A549 (cell line): ENCODE measurements around the gene PHF20. TPM values are rescaled to one million over a fixed set of nuclear protein-coding genes. Genes with fewer than 3 reads are reported as not detected.

Source experiments
- ATAC-seq, 2 experiments: fragments of 200-7000 bp in 1 of 2; fragments of >200 bp in 1 of 2; cut with Nextera tagmentation in 1 of 2; cut with Tn5 transposase in 1 of 2; 3 replicates each; pipeline versions ENCODE4 v1.8.0 to v1.9.1; 2018 to 2020; ENCODE audit warnings: mild to moderate bottlenecking in 1 of 2, moderate library complexity in 1 of 2
- CTCF ChIA-PET: fragments of 300-600 bp; sonication (Branson Sonifier 250); formaldehyde crosslinking; extraction: SDS; loops from one replicate; lab custom pipeline; 2021; ENCODE audit warnings: antibody characterized with exemption, inconsistent platforms; lab: Yijun Ruan, JAX
- POLR2A ChIA-PET: fragments of 350-600 bp; formaldehyde crosslinking; extraction: SDS; loops from one replicate; lab custom pipeline; 2021; ENCODE audit warnings: antibody characterized with exemption, inconsistent platforms; lab: Yijun Ruan, JAX
- DNase-seq, 2 experiments: peaks; one replicate each; pipeline versions ENCODE4 v3.0.0 to v3.0.0-alpha.2; 2011 to 2016; ENCODE audit warnings: low read depth in 1 of 2, low spot score in 1 of 2
- FAIRE-seq: peaks from 2 replicates; lab custom pipeline; 2011; peaks lifted over from hg19 to GRCh38; lab: Jason Lieb, UNC
- H3K27ac ChIP-seq, 2 experiments: fragments of >200 bp; sonication (Bioruptor Twin); formaldehyde crosslinking; 3 replicates each; pipeline ENCODE4 v1.5.1; 2016 to 2017
- H3K4me1 ChIP-seq: fragments of >200 bp; sonication (Bioruptor Twin); formaldehyde crosslinking; 3 replicates; pipeline ENCODE4 v1.6.1; 2016
- H3K4me2 ChIP-seq: fragments of >200 bp; sonication (Bioruptor Twin); formaldehyde crosslinking; 3 replicates; pipeline ENCODE4 v1.6.1; 2016
- H3K4me3 ChIP-seq: fragments of >200 bp; sonication (Bioruptor Twin); formaldehyde crosslinking; 3 replicates; pipeline ENCODE4 v1.5.1; 2016
- H3K9me3 ChIP-seq: fragments of >200 bp; sonication (Bioruptor Twin); formaldehyde crosslinking; 3 replicates; pipeline ENCODE4 v1.6.1; 2016
- ATOH8 ChIP-seq: fragments of 250-450 bp; sonication (Bioruptor Pico); IDR thresholded peaks from 2 replicates; pipeline ENCODE4 v1.5.0; 2020; ENCODE audit warnings: low read depth, mild to moderate bottlenecking, moderate library complexity
- BHLHE40 ChIP-seq: IDR thresholded peaks from 2 replicates; pipeline ENCODE4 v1.6.1; 2012; ENCODE audit warnings: low read depth, low read length, inconsistent platforms
- CBX2 ChIP-seq: fragments of 200-600 bp; sonication (generic); IDR thresholded peaks from 2 replicates; pipeline ENCODE4 v1.6.1; 2016; ENCODE audit warnings: low read depth, mild to moderate bottlenecking, borderline replicate concordance
- CHD2 ChIP-seq: fragments of 150-350 bp; IDR thresholded peaks from 2 replicates; pipeline ENCODE4 v1.6.1; 2014; ENCODE audit warnings: low read length; ENCODE audit not compliant: partially characterized antibody
- CHD4 ChIP-seq: fragments of 200-600 bp; sonication (generic); IDR thresholded peaks from 2 replicates; pipeline ENCODE4 v1.6.1; 2016; ENCODE audit warnings: antibody characterized with exemption, mild to moderate bottlenecking, borderline replicate concordance
- CTCF ChIP-seq: fragments of >200 bp; sonication (Bioruptor Twin); formaldehyde crosslinking; IDR thresholded peaks from 3 replicates; pipeline ENCODE4 v1.5.1; 2016
- EHF ChIP-seq: fragments of 250-450 bp; sonication (Bioruptor Pico); IDR thresholded peaks from 2 replicates; pipeline ENCODE4 v1.5.0; 2020; ENCODE audit warnings: mild to moderate bottlenecking
- EHMT2 ChIP-seq: fragments of 200-600 bp; sonication (generic); IDR thresholded peaks from 2 replicates; pipeline ENCODE4 v1.6.1; 2016; ENCODE audit warnings: antibody characterized with exemption, low read depth, mild to moderate bottlenecking, moderate library complexity
- ELK1 ChIP-seq: fragments of 150-350 bp; IDR thresholded peaks from 2 replicates; pipeline ENCODE4 v1.6.1; 2014; ENCODE audit warnings: low read depth, mild to moderate bottlenecking, low read length
- FOSL2 ChIP-seq, 2 experiments: fragments of 450-650 bp in 1 of 2; fragments of >200 bp in 1 of 2; sonication (Bioruptor Twin) in 1 of 2; formaldehyde crosslinking; IDR thresholded peaks; 2 replicates each; pipeline versions ENCODE4 v1.5.0 to v1.6.1; 2016 to 2020; ENCODE audit warnings: mild to moderate bottlenecking in 1 of 2, moderate library complexity in 1 of 2
- FOXS1 ChIP-seq: fragments of 250-450 bp; sonication (Bioruptor Pico); IDR thresholded peaks from 2 replicates; pipeline ENCODE4 v1.5.0; 2020; ENCODE audit warnings: mild to moderate bottlenecking, moderate library complexity
- GATA3 ChIP-seq: IDR thresholded peaks from 2 replicates; pipeline ENCODE4 v1.6.1; 2012; ENCODE audit warnings: borderline replicate concordance
- HEYL ChIP-seq: fragments of 250-450 bp; sonication (Bioruptor Pico); IDR thresholded peaks from 2 replicates; pipeline ENCODE4 v1.8.0; 2021; ENCODE audit warnings: mild to moderate bottlenecking, moderate library complexity
- HMGXB4 ChIP-seq: fragments of 250-450 bp; sonication (Bioruptor Pico); IDR thresholded peaks from 2 replicates; pipeline ENCODE4 v1.5.0; 2021; ENCODE audit warnings: mild to moderate bottlenecking, moderate library complexity, borderline replicate concordance
- HOXA7 ChIP-seq: fragments of 250-450 bp; sonication (Bioruptor Pico); IDR thresholded peaks from 2 replicates; pipeline ENCODE4 v1.5.0; 2020; ENCODE audit warnings: mild to moderate bottlenecking, moderate library complexity
- JUN ChIP-seq, 2 experiments: fragments of >200 bp; sonication (Bioruptor Twin); formaldehyde crosslinking; IDR thresholded peaks; 2 replicates in 1 of 2; 3 replicates in 1 of 2; pipeline ENCODE4 v1.6.1; 2016 to 2017
- KDM5A ChIP-seq: fragments of 200-600 bp; sonication (generic); IDR thresholded peaks from 2 replicates; pipeline ENCODE4 v1.6.1; 2016; ENCODE audit warnings: antibody characterized with exemption, mild to moderate bottlenecking
- MYC ChIP-seq: IDR thresholded peaks from 2 replicates; pipeline ENCODE4 v1.6.1; 2012; ENCODE audit warnings: mild to moderate bottlenecking, inconsistent platforms, low read length, improper control_type of control experiment, borderline replicate concordance
- NFE2L2 ChIP-seq: fragments of 150-350 bp; conservative IDR thresholded peaks from 2 replicates; pipeline ENCODE4 v1.6.1; 2014; ENCODE audit warnings: low read length
- NPAS2 ChIP-seq: fragments of 250-450 bp; sonication (Bioruptor Pico); IDR thresholded peaks from 2 replicates; pipeline ENCODE4 v1.8.0; 2022; ENCODE audit warnings: mild to moderate bottlenecking, moderate library complexity, borderline replicate concordance
- PHF8 ChIP-seq: fragments of 200-600 bp; sonication (generic); IDR thresholded peaks from 2 replicates; pipeline ENCODE4 v1.6.1; 2016; ENCODE audit warnings: low read depth, mild to moderate bottlenecking, antibody characterized with exemption, moderate library complexity, borderline replicate concordance
- POLR2A ChIP-seq: IDR thresholded peaks from 2 replicates; pipeline ENCODE4 v1.6.1; 2012; ENCODE audit warnings: mild to moderate bottlenecking, low read length
- POLR2AphosphoS2 ChIP-seq: conservative IDR thresholded peaks from 2 replicates; pipeline ENCODE4 v1.6.1; 2012; ENCODE audit warnings: low read length, improper control_type of control experiment, inconsistent platforms
- RARB ChIP-seq: fragments of 250-450 bp; sonication (Bioruptor Pico); IDR thresholded peaks from 2 replicates; pipeline ENCODE4 v1.8.0; 2021; ENCODE audit warnings: mild to moderate bottlenecking, moderate library complexity
- REST ChIP-seq: fragments of 200-600 bp; sonication (generic); IDR thresholded peaks from 2 replicates; pipeline ENCODE4 v1.6.1; 2016; ENCODE audit warnings: antibody characterized with exemption, mild to moderate bottlenecking, moderate library complexity
- RNF2 ChIP-seq: fragments of 200-600 bp; sonication (generic); IDR thresholded peaks from 2 replicates; pipeline ENCODE4 v1.6.1; 2016; ENCODE audit warnings: low read depth, mild to moderate bottlenecking, antibody characterized with exemption, moderate library complexity, borderline replicate concordance
- SREBF2 ChIP-seq: fragments of 450-650 bp; IDR thresholded peaks from 2 replicates; pipeline ENCODE4 v1.6.1; 2014; ENCODE audit warnings: mild to moderate bottlenecking, moderate library complexity
- TFCP2L1 ChIP-seq: fragments of 250-450 bp; sonication (Bioruptor Pico); IDR thresholded peaks from 2 replicates; pipeline ENCODE4 v1.5.0; 2021; ENCODE audit warnings: mild to moderate bottlenecking
- ZC3H11A ChIP-seq: fragments of 450-650 bp; IDR thresholded peaks from 2 replicates; pipeline ENCODE4 v1.6.1; 2014; ENCODE audit warnings: antibody characterized with exemption, mild to moderate bottlenecking
- ZNF302 ChIP-seq: fragments of 250-450 bp; sonication (Bioruptor Pico); IDR thresholded peaks from 2 replicates; pipeline ENCODE4 v1.9.0; 2021; ENCODE audit warnings: inconsistent platforms, mild to moderate bottlenecking, moderate library complexity
- WGBS: methylation state at CpG from one replicate; pipeline ENCODE4 v1.1.6; 2017; ENCODE audit errors: missing lambda C conversion rate; 5-methylcytosine and 5-hydroxymethylcytosine counted together
- polyA plus RNA-seq, 4 experiments: library from polyadenylated mRNA; depleted of rRNA in 3 of 4; stranded (reverse); fragments of >200 nt; fragmentation: RNase III in 1 of 4; extraction: RNeasy Plus Mini Kit Qiagen cat#74134 plus additional on column Dnase treatment in 1 of 4; gene quantifications; 2 replicates in 3 of 4; 3 replicates in 1 of 4; pipeline ENCODE4 v1.2.3, GENCODE V29; 2011 to 2017

PHF20 gene
- polyA plus RNA-seq, 2 of the 4 experiments (the other 2 are of a cell fraction) = 24.0 to 32.8 TPM

- Histone ChIP-seq H3K4me3 (peak overlapping the region; percentile 68), H3K9me3 (no peaks in the 10 kb centered on the region), H3K4me2 (peak overlapping the region; percentile 95), H3K27ac (peak overlapping the region; percentile 92 to 98), H3K4me1 (peaks cover 44% of the 10 kb centered on the region)
- DNase-seq (peak in 1 of 2 experiments; percentile 33), FAIRE-seq (no peak), ATAC-seq (no peak)
- 1% methylated on average over 8 of the region's 8 CpGs for WGBS
- CTCF ChIA-PET = interaction anchor here (1.0 to 4.8 kb wide), 12 partner anchors 14 to 212 kb away, joined by 4 to 31 read pairs (median 5); partner anchors contain the start of genes PHF20 and SCAND1
- POLR2A ChIA-PET = interaction anchor here (0.7 to 4.3 kb wide), 32 partner anchors 9 to 360 kb away, joined by 3 to 97 read pairs (median 6); partner anchors contain the start of genes NFS1, PHF20, ROMO1 and SCAND1
- TF ChIP-seq BHLHE40 (no peak), NFE2L2 (no peak), JUN (IDR thresholded peaks at IDR 0.05) (no peak; a peak in 2 of 5 replicates), ZC3H11A (no peak), CBX2 (no peak), HOXA7 (CRISPR knock-in tag) (peak; percentile 74), CHD4 (no peak), RARB (CRISPR knock-in tag) (0 out of 2 replicates have a peak, but pooled peaks have one; percentile 56), ZNF302 (CRISPR knock-in tag) (no peak), EHF (CRISPR knock-in tag) (no peak), SREBF2 (no peak), MYC (peak; percentile 29; the same call in 1 of the 2 replicates), ATOH8 (peak; percentile 49; the same call in 1 of the 2 replicates), PHF8 (peak; percentile 78; the same call in 1 of the 2 replicates), HEYL (no peak), POLR2A (no peak), FOXS1 (no peak), RNF2 (no peak), CHD2 (no peak), ELK1 (no peak), POLR2AphosphoS2 (no peak), HMGXB4 (CRISPR knock-in tag) (no peak), EHMT2 (no peak), FOSL2 (IDR thresholded peaks at IDR 0.05) (no peak), FOSL2 (CRISPR knock-in tag; IDR thresholded peaks at IDR 0.05) (no peak), TFCP2L1 (0 out of 2 replicates have a peak, but pooled peaks have one; percentile 67), REST (no peak), KDM5A (no peak), CTCF (no peak), NPAS2 (CRISPR knock-in tag) (no peak), GATA3 (no peak)
Measured at GRCh38 chr20:35742741-35743523, 28.9 kb upstream of the PHF20 start.
